CD4-positive, alpha-beta T cell treated with Interleukin-4 for 1 hour (primary cell): ENCODE results near the gene NNMT.

Experiments
- DNase-seq, 2 donors: peaks; one replicate each; pipeline ENCODE4 v3.0.0-alpha.2; 2020 to 2022

The NNMT gene

GRCh38 chr11:114285599-114285998 is 10.6 kb upstream of the NNMT start:
- DNase-seq: no peak

DNA sequence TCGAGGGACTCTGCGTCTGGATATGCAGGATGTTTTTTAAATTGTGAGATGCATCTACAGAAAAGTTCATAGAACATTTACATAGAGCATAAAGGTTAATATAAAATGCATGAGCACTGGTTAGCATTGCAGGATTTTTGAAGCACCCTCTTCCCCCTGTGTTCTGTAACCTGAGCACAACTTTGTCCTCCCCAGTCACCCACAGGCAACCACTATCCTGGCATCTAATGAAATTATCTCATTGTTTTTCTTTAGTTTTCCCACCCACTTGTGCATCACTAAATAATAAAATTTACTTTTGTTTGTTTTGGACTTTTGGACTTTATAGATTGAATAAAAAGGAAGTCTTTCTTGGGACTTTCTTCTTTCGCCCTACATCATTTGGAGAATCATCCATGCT is 10.0 kb upstream of the NNMT start:
- no peak for DNase-seq

DNA sequence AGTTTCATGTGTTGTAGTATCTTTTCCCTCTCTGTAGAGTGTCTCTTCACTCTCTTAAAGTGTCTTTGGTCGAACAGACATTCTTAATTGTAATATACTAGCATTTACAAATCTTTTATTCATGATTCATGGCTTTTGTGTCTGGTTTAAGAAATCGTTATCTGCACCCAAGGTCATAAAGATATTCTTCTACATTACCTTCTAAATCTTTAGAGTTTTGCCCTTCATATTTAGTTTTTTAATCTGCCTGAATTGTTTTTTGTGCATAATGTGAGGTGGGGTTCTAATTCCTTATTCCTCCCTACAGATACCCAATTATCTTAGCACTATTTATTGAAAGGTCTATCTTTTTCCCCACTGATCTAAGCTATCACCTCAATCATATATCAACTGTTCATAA is 9.0 kb upstream of the NNMT start:
- DNase-seq: no peak

DNA sequence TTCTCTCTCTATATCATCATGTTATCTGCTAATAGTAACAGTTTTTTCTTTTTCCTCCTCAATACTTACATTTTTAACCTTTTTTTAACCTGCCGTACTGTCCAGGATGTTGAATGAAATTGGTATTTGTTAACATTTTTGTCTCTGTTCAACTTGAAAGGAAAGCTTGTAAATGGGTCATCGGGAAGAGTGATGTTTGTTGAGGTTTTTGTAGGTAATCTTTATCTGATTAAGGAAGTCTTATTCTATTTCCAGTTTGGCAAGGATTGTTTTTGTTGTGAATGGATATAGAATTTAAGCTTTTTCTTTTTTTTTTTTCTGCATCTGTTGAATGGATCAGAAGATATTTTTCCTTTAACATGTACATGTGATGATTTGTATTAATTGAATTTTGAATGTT is 8.1 kb upstream of the NNMT start:
- DNase-seq: no peak

- no peak for DNase-seq
These were observed 6.4 kb upstream of the NNMT start for GRCh38 chr11:114289779-114290178.

- no peak for DNase-seq
These were observed 5.5 kb upstream of the NNMT start for GRCh38 chr11:114290503-114291235.

- no peak for DNase-seq
These were observed 4.8 kb upstream of the NNMT start for GRCh38 chr11:114291381-114291780.

DNA sequence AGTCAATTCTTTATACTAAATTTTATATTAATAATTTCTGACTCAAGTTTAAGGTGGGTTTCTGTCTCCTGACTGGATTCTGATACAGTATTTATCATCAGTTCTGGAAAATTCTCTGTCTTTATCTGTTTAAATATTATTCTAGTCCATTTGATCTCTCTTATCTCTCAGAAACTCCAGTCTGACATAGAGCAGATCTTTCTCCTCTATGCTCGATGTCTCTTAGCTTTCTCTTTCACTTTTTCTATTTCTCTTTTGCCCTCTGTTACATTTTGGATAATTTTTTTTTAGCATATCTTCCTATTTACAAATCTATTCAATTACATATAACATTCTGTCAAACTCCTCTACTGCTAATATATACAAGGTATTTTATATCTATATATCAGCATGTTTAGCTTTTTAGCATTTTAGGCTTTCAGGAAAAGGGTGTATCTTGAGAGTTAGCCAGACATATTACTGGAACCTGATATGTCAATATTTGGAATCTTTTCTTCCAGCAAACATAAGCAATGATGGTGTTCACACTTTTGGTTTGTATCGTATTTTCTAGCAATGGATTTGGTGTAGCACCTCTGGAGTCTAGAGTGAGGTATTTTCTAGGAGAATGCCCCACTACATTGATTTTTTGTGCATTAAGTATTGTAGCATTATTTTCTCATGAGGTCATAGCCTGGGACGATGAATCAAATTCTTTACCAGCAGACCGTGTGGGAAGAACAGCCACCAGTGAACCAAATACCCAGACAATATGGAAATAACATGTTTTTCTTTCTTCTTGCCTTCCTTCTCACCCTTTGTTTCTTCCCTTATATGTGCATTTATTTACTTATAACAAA is 4.1 kb upstream of the NNMT start:
- no peak for DNase-seq

- no peak for DNase-seq
These were observed 2.9 kb upstream of the NNMT start for GRCh38 chr11:114293201-114293711.

- no peak for DNase-seq
These were observed 590 bp downstream of the NNMT start for GRCh38 chr11:114296605-114297372.

- DNase-seq: no peak
These were observed 1.9 kb downstream of the NNMT start for GRCh38 chr11:114297806-114298709.

DNA sequence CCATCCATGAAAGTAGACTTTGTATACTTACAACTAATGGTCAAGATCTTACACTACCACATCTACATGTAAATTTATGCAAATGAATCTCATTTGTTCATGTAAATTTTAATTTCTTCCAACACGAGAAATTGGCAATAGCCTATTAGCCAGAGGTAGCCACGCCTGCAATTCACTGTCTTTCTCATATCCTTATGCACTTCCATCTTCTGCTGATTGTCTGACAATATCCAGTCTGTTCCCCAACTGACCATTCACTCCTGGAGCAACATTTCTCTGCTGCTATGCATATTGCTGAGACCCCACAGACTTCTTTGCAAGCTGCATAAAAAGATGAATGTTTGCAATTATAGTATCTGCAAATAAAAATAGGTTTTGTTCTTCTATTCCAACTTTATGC is 2.5 kb downstream of the NNMT start:
- DNase-seq: no peak

DNA sequence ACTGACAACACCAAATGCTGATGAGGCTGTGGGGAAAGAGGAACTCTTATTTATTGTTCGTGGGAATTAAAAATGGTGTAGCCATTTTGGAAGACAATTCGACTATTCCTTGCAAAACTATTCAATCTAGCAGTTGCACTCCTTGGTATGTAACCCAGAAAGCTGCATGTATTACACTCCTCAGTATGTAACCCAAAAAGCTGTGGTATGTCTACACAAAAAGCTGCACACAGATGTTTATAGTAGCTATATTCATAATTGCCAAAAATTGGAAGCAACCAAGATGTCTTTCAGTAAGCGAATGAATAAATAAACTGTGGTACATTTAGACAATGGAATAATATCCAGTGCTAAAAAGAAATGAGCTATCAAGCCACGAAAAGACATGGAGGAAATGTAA is 4.9 kb downstream of the NNMT start:
- DNase-seq: no peak

- DNase-seq: no peak
These were observed 5.7 kb downstream of the NNMT start for GRCh38 chr11:114301927-114302326.

DNA sequence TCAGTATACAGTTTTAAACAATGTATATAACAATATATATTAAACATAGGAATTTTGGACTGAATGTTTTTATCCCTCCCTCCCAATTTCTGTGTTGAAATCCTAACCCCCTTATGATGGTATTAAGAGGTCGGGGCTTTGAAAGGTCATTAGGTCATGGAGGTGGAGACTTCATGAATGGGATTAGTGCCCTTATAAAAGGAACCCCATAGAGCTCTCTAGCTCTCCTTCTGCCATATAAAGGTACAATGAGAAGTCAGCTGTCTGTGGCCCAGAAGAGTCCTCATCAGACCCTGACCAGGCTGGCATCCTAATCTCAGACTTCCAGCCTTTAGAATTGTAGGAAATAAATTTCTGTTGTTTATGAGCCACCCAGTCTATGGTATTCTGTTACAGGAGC is 6.5 kb downstream of the NNMT start:
- no peak for DNase-seq

GRCh38 chr11:114304065-114304464 is 7.9 kb downstream of the NNMT start:
- DNase-seq: no peak

DNA sequence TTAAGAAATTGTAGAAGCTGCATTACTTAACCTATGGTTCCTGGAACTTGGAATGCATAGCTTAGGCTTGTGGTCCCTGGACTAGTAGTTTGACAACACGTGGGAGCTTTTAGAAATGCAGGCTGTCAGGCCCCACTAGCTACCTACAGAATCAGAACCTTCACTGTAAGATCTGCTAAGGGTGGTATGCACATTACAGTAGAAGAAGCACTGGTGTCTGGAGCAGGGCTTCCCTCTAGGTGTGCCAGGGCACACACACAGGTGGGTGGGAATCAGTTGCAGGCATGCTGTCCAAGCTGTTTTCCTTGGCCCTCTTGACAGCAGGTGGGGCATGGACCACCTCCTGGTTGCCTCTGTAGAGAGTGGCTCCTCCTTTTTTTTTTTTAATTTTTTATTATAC is 8.8 kb downstream of the NNMT start:
- DNase-seq: no peak

GRCh38 chr11:114307524-114308203 is 11.5 kb downstream of the NNMT start:
- DNase-seq: no peak

GRCh38 chr11:114308689-114309089 is 12.5 kb downstream of the NNMT start:
- DNase-seq: no peak

GRCh38 chr11:114309517-114309916 is 13.3 kb downstream of the NNMT start:
- no peak for DNase-seq

DNA sequence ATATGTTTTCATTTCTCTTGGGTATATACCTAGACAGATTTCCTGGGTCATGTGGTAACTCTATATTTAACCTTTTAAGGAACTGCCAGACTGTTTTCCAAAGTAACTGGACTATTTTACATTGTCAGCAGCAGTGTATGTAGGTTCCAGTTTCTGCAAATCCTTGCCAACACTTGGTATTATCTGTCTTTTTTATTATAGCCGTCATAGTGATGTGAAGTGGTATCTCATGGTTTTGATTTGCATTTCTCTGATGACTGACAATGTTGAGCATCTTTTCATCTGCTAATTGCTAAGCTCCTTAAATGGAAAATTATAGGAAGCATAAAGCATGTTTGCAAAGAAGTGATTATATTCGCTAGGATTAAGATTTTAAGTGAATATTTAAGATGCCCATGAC is 13.9 kb downstream of the NNMT start:
- no peak for DNase-seq

DNA sequence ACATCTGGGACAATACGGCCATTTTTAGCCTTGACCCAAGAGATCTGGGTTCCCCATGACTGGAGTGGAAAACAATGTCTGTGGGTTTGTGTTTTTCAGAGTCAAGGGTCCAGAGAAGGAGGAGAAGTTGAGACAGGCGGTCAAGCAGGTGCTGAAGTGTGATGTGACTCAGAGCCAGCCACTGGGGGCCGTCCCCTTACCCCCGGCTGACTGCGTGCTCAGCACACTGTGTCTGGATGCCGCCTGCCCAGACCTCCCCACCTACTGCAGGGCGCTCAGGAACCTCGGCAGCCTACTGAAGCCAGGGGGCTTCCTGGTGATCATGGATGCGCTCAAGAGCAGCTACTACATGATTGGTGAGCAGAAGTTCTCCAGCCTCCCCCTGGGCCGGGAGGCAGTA is 15.7 kb downstream of the NNMT start:
- no peak for DNase-seq
